Measurements from ENCODE around the gene OPCML.

The OPCML gene

DNA sequence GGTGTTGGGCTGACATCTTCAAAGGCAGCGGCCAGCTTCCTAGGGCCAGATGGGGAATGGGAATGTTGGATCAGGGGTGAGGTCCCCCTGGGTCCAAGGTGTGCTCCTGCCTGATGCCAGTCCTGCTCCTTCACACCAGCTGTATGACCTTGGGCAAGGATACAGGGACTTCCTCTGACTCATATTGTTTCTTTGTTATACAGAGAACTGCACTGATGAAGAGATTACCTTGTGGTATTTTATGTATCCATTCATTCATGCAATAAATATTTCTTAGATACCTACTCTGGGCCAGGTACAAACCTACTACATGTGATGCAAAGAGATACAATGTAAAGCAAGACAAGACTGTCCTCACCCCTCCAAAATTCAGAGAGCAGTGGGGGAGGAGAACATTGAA lies 3.9 kb upstream of the OPCML start:
- no peak for DNase-seq

DNA sequence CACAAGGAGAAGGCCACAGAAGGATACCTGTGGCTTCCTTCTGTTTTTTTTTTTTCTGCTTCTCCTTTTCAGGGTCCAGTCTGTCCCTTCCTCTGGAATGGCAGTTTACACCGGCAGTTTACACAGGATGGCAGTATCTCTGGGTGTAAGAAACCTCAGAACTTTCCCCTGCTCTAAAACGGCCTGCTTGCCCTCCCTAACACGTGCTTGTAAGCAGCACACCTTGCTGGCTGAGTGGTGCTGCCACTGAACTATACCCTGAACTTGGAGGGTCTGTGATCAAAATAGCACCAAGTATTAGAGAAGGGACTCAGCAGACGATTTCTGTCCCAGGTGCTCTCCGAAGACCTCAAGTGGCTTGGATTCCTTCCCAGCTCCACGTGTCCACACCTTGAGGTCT lies 904 bp upstream of the OPCML start:
- no peak for DNase-seq

DNA sequence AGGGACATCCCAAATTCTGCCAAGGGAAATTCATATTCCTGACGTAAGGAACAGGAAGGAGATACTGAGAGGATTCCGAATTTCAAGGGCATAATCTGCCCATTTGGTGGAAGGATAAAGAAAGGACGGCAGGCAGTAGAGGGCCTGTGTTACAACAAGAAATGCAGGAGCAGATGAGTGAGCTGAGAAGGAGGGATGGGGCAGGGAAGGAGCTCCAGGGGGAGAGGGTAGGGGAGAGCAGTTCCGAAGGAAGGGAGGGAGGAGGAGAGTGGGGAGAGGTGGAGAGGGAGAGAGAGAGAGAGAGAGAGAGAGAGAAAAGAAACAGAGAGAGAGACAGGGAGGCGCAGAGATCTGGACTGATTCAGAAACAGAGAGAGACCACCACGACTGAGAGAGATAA lies 843 bp downstream of the OPCML start:
- DNase-seq = no peak

DNA sequence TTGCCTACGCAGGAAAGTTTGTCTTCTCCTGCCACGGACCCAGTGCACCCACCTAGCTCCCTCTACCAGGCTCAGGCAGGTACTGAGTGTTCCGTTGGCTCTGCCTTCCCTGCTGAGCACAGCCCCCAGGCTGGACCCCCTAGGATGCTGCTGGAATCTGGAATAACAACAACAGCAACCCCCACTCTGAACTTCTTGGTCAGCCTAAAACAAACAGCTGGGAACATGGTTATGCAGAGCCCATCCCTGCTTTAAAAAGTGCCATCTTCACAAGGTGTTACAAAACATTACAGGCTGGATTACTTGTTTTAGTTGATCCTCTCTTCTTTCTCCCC lies 1.8 kb downstream of the OPCML start:
- DNase-seq = no peak

DNA sequence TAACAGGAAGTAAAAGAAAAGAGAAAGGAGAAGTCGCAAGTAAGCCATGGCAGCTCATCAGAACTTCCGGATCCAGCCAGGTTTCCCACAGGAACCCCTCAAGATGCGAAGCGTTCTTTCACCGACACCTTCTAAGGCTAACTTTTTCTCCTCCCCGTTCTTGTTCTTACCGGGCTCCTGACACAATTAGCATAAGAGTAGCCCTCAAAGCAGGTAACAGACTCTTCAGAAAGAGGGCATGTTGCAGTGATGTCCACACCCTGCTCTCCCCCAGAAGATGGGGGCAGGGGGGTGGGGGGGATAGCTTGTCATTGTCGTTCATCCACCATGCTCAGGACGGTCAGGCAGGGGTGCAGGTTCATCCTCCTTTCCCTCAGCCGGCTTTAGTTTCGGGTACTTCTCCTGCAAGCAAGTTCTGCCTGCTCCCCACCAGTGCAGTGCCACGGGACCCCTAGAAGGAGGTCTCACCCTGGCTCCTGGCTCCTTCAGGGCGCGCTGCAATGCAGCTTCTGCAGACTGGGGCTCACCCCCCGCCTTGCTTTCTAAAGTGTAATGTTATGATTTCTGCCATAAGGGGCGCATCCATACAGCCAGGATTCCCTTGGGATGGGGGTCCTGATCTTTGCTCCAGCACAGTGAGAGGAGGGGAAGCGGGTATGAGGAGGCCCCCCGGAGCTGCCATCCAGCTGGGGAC lies 2.3 kb downstream of the OPCML start:
- DNase-seq = no peak

DNA sequence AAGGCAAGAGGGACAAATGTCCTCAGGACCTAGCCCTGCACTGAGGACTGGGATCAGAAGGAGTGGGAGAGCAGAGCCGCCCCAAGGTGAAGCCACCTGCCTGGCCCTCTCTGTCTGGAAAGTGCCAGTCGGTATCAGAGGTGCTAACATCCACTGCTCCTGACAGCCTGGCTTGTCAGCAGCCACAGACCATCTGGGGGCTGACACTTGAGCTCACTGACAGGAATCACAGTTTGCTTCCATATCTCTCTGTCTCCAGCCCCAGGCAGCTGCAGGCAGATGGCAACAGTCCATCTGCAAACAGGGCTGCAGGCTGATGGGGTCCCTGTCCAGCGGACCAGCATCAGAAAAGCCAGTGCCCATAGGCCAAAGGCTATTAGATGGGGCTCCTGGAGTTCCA lies 5.5 kb downstream of the OPCML start:
- no peak for DNase-seq

DNA sequence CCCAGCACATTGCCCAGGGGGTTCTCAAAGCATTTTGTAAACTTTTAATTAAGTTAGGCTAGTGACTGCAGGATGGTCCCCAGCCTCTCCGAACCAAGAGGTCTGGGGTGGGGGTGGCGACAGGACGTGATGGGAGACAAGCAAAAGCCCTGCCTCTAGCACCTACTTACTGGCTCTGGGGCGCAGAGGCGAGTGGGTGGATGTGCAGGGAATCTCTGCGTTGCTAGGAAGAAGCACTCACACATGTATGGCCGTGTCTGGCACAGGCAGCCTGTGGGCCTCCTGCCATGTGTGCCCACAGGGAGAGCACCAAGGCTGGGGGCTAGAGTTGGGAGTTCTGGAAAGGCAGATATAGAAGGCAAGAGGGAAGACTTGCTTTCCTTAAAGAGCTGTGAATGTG lies 6.3 kb downstream of the OPCML start:
- DNase-seq = no peak

DNA sequence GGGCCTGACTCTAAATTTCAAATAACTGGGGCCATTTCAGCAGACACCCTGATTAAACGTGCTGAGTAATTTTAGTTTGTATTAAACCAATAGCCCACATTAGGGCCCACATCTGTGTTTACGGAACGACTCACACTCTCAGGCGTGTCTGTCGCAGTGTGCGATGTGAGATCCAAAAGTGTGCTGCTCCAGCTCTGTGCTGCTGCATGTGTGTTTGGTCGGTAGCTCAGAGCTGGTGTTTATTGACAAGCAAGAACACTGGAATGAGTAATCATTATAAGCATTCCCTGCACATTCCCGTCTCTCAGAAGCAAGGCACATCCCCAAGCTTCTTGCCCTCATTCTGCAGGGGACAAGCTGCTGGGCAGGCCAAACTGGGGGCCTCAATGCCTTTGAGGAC lies 7.8 kb downstream of the OPCML start:
- no peak for DNase-seq

DNA sequence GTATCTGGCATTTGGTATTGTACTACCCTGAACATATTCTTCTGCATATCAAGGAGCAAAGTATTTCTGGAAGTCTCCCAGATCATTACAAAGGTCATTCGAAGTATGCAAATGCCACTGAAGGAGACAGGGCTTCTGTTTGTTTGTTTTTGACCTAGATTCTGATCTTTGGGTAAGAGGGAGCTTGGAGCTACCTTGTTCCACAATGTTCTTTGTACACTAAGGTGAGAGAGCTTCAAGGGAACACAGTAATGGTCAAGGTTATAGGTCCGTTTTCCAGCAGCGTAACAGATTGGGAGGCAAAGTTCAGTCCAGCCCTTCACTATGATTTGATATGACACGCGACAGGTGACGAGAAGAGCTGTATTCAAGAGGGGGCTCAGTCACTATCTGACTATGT lies 10.0 kb downstream of the OPCML start:
- no peak for DNase-seq

DNA sequence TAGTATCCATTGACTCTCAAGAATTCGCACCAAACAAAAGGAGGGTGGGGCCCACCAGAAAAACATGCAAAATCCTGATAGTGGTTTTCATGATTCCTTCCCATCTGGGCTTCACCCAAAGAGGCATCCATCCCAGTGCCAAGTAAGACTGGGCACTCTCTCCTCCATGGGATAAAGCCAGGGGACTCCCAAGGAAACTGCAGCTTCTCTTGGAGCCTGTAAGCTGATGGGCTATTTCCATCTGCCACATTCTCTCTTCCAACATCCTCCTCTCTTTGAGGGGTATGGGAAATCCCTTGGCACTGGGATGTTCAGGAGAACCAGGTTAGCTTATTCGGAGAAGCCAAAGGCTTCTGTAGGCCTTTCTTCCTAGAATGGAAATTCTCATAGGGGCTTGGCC lies 10.8 kb downstream of the OPCML start:
- no peak for DNase-seq

DNA sequence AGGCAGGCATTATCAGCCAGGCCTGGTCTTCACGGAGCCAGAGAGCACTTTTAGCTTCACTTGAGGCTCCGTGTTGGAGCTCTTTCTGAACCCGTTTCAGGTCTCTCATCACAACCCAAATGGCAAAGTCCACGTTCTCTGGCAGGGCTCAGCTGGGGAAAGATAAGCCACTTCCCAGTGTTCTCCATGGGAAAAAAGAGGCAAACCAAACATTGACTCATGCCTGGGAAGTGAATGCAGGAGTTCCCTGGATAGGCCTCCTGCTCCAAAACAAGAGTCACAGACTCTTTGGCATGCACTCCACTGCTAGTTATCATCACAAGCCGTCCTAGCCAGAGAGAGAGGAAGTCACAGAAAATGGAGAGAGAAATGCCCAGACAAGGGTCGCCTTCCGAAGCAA lies 11.6 kb downstream of the OPCML start:
- DNase-seq = no peak

DNA sequence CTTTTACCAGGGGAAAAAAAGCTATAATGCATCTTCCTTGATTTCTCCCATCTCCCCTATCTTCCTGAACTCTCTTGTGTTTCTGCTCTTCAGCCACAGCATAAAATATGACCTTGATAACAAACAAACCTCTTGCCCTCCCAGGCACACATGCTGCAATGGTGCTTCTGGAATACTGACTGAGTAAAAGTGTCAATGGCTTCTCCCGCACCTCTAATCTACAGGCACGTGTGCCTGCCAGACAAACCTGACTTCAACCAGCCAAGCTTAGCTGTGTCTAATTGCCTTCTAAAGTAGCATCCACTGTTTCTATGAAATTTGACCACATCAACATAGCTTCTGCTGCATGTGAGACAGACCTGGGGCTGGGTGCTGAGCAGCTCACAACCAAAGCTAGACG lies 12.7 kb downstream of the OPCML start:
- DNase-seq = no peak

DNA sequence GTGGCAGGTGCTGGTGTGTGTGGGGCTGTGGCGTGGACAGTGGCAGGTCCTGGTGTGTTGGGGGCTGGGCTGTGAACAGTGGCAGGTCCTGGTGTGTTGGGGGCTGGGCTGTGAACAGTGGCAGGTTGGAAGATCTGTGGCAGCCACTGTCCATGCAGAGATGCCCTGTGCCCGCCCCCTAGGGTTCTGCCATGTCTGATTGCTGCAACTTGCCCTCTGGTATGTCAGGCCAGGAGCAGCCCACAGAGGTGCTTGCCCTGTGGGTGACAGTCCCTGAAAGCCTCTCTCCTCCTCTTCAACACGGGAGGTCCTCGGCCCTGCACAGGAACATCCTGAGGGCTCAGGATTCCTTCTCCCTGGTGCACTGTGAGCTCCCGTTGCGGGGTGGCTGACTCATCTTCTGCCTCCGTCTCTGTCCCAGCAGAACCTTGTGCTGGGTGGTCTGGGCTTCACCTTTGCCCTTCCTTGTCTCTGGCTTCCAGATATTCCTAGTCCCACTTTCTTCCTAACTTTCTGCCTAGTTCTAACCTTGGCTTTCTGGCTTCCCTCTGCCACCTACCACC lies 13.5 kb downstream of the OPCML start:
- no peak for DNase-seq

DNA sequence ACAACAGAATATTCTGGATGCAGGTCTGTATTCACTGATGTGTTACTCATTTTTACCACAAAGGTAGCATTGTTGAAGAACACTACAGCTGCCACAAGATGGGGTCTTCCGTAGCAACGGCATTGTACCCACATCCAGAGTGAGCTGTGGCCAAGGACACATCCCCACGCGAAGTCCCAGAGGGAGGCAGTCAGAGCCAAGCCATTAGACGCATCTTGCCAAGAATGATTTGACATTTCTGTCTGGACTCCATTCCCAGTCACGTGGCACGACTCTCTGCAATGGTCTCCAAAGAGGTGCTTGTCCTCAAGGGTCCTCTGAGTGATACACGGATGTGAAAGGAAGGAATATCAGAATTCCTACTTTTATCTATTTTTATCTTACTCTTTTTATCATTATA lies 15.5 kb downstream of the OPCML start:
- DNase-seq = no peak

DNA sequence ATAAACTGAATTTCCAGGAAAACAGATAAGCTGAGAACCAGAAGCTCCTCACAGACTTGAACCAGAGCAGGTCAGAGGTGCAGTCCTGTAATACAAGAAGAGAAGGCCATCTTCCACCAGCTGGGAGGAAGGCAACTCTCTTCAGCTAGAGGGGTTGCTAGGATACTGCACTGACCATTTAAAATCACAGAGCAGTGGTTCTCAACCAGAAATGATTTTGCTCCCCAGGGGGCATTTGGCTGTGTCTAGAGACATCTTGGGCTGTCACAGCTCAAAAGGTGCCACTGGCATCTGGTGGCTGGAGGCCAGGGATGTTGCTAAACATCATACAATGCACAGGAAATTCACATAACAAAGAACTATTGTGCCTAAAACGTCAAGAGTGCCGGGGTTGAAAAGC lies 17.2 kb downstream of the OPCML start:
- DNase-seq = no peak

DNA sequence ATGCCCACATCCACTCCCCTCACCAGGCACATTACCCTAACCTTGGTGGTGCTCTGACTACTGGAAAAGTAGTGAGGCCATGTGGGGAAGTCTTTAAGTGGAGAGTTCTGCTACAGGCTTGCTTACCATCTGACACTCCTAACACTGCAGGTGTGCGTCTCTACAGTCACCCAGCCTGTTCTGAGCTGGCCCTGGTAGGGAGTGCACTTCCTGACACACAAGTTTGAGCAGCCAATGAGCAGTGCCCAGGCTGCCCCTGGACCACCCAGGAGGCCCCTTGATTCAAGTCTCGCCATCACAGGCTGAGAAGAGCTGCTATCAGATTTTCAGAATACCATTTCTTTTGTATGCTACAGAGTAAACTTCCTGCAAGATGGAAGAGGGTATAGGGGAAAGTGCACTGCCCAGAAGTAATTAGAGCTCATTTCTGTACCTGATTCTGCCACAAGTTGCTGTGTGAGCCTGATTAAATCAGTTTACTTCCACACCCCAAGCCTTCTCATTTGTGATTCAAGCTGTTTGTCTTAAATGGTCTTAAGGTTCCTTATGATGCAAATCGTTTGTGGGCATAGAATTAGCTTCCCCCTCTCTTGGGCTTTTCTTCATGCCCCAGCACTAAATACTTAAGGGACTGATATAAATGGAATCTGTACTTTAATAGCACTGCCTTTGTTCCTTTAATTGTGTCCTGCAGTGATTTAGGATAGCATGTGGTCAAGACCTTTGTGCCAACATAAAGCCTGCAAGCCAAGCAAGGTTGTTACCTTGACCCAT lies 22.2 kb downstream of the OPCML start:
- DNase-seq = no peak

DNA sequence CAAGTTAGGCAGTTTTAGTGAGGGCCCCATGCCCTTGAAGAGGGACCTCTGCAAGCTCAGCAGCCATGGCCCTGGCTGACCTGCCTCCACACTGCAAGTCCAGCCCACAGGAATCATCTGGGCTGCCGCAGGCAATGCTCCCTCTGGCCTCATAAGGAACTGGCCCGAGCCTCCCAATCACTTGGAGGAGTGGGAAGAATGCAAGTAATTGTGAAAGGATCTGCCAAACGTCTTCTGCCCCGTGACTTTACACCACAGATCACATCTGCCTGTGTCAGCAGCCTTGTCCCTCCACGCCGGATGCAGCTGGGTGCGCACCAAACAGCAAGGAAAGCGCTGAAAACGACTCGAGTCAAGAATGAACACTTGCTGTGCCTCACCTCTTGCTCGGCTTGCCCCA lies 23.8 kb downstream of the OPCML start:
- DNase-seq = no peak

DNA sequence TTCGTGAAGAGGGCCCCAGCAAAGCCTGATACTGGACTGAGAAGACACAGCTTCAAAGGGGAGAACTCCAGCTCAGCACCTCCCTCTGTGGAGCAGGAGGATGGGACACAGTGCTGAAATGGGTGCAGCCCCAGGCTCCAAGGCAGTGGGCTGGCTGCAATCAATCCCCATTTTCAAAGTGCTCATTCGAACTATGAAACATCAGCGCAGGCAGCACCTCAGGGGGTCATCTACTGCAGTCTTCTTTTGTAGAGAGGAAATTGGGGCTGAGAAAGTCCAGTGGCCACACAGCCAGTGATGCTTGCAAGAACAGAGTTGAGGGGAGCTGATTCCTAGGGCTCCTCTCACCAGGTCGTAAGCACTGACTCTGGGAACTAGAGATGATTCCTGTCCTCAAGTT lies 25.1 kb downstream of the OPCML start:
- no peak for DNase-seq

DNA sequence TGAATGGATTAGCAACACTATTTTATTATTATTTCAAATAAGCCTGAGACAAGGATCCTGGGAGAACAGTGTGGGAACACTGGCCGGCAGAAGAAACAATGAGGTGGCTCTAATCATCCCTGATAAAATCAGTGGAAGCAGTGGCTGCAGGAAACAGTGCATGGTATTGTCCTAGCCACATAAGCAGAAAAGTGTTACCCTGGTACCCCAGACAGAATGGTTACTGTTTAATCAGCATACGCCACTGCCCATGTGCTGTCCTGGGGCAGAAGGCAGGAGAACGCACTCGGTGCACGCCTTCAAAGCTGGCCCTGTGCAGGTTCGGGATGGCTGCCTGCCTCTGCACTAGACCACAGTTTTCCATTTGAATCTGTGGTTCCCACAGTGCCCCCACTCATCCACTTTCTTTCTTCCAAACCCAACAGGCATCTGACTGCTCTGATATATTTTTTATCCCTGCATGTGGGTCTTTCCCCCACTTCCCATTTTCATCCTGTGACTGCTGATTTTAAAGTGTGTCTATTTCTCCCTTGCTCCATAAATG lies 25.7 kb downstream of the OPCML start:
- no peak for DNase-seq

DNA sequence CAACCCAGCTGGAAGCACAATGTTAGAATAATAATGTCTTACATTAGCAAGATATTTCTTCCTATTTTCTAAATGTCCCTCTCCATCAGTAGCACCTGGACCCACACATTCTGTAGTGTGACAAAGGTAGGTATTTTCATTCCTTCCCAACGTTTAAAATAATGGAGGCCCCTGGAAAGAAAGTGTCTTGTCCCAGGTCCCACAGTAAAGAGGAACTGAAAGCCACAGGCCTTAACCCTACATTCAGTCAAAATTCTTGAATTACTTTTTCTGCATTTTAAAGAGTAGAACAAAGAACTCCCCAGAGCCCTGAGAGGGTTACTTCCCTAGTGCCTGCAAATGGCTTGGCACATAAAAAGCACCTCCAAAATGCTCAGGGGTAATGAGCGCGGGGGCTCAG lies 26.3 kb downstream of the OPCML start:
- DNase-seq = no peak

DNA sequence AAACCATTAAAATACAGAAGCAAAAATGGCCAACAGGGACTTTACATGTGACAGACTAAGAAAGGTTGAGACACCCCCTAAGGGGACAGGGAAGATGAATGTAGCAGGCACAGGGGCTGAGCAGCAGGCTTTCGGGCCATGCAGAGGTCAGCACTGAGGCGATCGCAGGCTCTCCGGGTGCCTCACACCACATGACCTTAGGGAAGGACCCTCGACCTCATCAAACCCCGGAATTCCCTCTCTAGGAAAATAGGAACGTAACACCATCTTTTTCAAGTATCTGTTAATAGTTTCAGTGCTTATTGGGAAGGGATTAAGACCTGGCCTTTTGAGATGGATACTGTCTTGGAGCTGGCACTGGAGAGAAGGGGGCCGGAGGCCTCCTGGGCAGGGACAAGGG lies 27.4 kb downstream of the OPCML start:
- DNase-seq = no peak

DNA sequence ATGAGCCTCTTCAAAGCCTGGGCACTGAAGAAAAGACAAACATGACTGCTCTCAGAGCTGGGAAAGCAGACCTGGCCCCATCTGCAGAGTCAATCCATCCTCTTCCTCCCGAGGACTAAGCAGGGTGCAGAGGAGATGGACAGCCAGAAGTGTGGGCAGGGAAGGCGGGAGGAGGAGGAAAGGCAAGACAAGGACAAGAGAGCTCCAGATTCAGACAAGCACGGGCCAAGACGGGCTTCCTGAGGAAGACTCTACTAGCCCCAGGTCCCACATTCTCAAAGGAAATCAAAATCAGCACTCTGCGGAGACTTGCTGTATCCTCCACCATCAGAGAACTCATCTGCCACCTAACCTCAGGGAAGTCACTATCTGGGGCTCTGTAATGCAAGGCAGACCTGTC lies 28.5 kb downstream of the OPCML start:
- DNase-seq = no peak

DNA sequence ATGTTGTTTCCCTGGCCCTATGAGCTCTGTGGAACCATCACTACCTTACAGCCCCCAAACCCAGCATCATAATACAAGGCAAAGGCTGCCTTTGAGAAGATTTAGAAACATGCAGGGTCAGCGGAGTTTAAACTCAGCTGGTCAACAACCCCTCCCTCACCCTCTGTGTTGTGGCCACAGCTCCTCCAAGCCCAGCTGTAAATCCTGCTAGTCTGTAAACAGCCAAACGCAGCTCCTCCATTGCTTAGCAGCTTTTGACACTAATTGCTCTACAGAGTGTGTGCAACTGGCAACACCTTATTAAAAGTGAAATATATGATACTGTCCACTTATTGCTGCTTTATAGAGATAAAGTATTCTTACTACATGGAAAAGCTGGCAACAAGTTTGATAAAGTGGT lies 29.1 kb downstream of the OPCML start:
- DNase-seq = no peak
